ENCODE results near the gene RNASEH2B.

DNA sequence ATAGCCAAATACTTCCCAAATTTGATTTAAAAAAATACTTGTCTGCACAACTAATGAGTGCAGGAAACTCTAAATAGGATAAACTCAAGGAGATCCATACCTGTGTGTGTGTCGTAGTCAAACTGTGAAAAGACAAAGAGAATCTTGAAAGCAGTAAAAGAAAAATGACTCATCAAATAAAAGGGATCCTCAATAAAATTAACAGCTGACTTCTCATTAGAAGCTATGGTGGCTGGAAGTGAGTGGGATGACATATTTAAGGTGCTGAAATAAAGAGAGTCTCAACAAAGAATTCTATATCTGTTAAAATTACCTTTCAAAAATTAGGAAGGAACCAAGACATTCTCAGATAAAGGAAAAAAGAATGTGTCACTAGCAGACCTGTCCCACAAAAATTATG lies 13.7 kb downstream of the RNASEH2B start:
- TF ChIP-seq, protein P1, sequence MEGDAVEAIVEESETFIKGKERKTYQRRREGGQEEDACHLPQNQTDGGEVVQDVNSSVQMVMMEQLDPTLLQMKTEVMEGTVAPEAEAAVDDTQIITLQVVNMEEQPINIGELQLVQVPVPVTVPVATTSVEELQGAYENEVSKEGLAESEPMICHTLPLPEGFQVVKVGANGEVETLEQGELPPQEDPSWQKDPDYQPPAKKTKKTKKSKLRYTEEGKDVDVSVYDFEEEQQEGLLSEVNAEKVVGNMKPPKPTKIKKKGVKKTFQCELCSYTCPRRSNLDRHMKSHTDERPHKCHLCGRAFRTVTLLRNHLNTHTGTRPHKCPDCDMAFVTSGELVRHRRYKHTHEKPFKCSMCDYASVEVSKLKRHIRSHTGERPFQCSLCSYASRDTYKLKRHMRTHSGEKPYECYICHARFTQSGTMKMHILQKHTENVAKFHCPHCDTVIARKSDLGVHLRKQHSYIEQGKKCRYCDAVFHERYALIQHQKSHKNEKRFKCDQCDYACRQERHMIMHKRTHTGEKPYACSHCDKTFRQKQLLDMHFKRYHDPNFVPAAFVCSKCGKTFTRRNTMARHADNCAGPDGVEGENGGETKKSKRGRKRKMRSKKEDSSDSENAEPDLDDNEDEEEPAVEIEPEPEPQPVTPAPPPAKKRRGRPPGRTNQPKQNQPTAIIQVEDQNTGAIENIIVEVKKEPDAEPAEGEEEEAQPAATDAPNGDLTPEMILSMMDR (IDR thresholded peaks at IDR 0.05) = no peak
- no peak for TF ChIP-seq POLR2A (IDR thresholded peaks at IDR 0.05)
